ENCODE measurements around the gene GRXCR2.
"Not testable (repeated sequence)": the region's sequence is repeated elsewhere in the genome, so short reads cannot be mapped to it uniquely, and the experiment has no call there.

Gene GRXCR2

GRCh38 chr5:145841299-145841698, 31.5 kb downstream of the GRXCR2 start:
- no peak for DNase-seq (ENCODE audit: low read depth)
- no peak overlapping the region for H3K4me3 ChIP-seq (replicated peaks; ENCODE audit: low read depth, low read length)
- no peak for TF ChIP-seq CTCF (IDR thresholded peaks at IDR 0.05; ENCODE audit: low read length, missing control alignments)

GRCh38 chr5:145840458-145841132, 32.2 kb downstream of the GRXCR2 start:
- TF ChIP-seq CTCF (IDR thresholded peaks at IDR 0.05; ENCODE audit: low read length, missing control alignments), result no peak
- no peak for DNase-seq (ENCODE audit: low read depth)

GRCh38 chr5:145838276-145838675, 34.5 kb downstream of the GRXCR2 start:
- DNase-seq (ENCODE audit: low read depth), result no peak
- H3K4me3 ChIP-seq (replicated peaks; ENCODE audit: low read depth, low read length), result no peak overlapping the region
- TF ChIP-seq CTCF (IDR thresholded peaks at IDR 0.05; ENCODE audit: low read length, missing control alignments), result no peak

More at GRCh38 chr5:145840458-145841132, 32.2 kb downstream of the GRXCR2 start:
- H3K4me3 ChIP-seq (replicated peaks; ENCODE audit: low read depth, low read length), result no peak overlapping the region

- DNase-seq (ENCODE audit: low read depth); H3K4me3 ChIP-seq (replicated peaks; ENCODE audit: low read depth, low read length): not testable (repeated sequence)
Observed at GRCh38 chr5:145836241-145836640, 36.6 kb downstream of the GRXCR2 start.

- no peak for TF ChIP-seq CTCF (IDR thresholded peaks at IDR 0.05; ENCODE audit: low read length, missing control alignments)
- DNase-seq (ENCODE audit: low read depth), result no peak
- peak overlapping the region; percentile 65 for H3K4me3 ChIP-seq (replicated peaks; ENCODE audit: low read depth, low read length)
Observed at GRCh38 chr5:145835848-145836239, 37.0 kb downstream of the GRXCR2 start.

GRCh38 chr5:145834917-145835847, 37.6 kb downstream of the GRXCR2 start, which contains the start of gene PRELID2:
PRELID2 (minus strand) TSS chr5:145835342; CDS start chr5:145835251, 91 bp downstream.
- H3K4me3 ChIP-seq (replicated peaks; ENCODE audit: low read depth, low read length), result peak within 1 kb of the TSS; percentile 65
- DNase-seq (ENCODE audit: low read depth), result peak; percentile 88
- no peak for TF ChIP-seq CTCF (IDR thresholded peaks at IDR 0.05; ENCODE audit: low read length, missing control alignments)

- DNase-seq (ENCODE audit: low read depth), result no peak
Observed at GRCh38 chr5:145834554-145834916, 38.3 kb downstream of the GRXCR2 start.

More at GRCh38 chr5:145834554-145834916, 38.3 kb downstream of the GRXCR2 start:
- H3K4me3 ChIP-seq (replicated peaks; ENCODE audit: low read depth, low read length), result peak overlapping the region; percentile 65
- TF ChIP-seq CTCF (IDR thresholded peaks at IDR 0.05; ENCODE audit: low read length, missing control alignments), result no peak
